CD14-positive monocyte (primary cell): ENCODE data around the gene SETD3. TPM values are rescaled to one million over a fixed set of nuclear protein-coding genes. Genes with fewer than 3 reads are reported as not detected.

Source experiments
- DNase-seq, 3 donors: peaks; one replicate each; pipeline ENCODE4 v3.0.0-alpha.2; 2011 to 2022
- H2AFZ ChIP-seq: 2 replicates; pipeline ENCODE4 v1.6.0; 2012; ENCODE audit warnings: mild to moderate bottlenecking, low read depth, low read length, inconsistent platforms; ENCODE audit not compliant: insufficient read depth, poor library complexity, severe bottlenecking
- H3K27ac ChIP-seq, 2 donors: 1 replicate in 1 of 2; 2 replicates in 1 of 2; pipeline ENCODE4 v1.5.1; 2012 to 2013; ENCODE audit warnings: low read length in 2 of 2, control low read depth in 1 of 2, inconsistent platforms in 1 of 2, low read depth in 1 of 2, mild to moderate bottlenecking in 1 of 2
- H3K27me3 ChIP-seq, 2 donors: one replicate each; pipeline versions ENCODE4 v1.6.0 to v1.6.1; 2011 to 2013; ENCODE audit warnings: low read length in 2 of 2; ENCODE audit not compliant: control insufficient read depth in 2 of 2, insufficient read depth in 2 of 2
- H3K36me3 ChIP-seq, 2 donors: replicated peaks in 1 of 2; 1 replicate in 1 of 2; 2 replicates in 1 of 2; pipeline versions ENCODE4 v1.5.1 to v1.6.1; 2012 to 2013; ENCODE audit warnings: low read length in 2 of 2, control low read depth in 1 of 2, inconsistent platforms in 1 of 2, mild to moderate bottlenecking in 1 of 2; ENCODE audit not compliant: insufficient read depth in 2 of 2, control insufficient read depth in 1 of 2
- H3K4me1 ChIP-seq, 2 donors: 1 replicate in 1 of 2; 2 replicates in 1 of 2; pipeline versions ENCODE4 v1.5.1 to v1.6.1; 2012 to 2013; ENCODE audit warnings: low read length in 2 of 2, control low read depth in 1 of 2, inconsistent platforms in 1 of 2, mild to moderate bottlenecking in 1 of 2, moderate library complexity in 1 of 2; ENCODE audit not compliant: insufficient read depth in 2 of 2, control insufficient read depth in 1 of 2
- H3K4me2 ChIP-seq: replicated peaks from 2 replicates; pipeline ENCODE3; 2012; ENCODE audit warnings: low read length, moderate library complexity, mild to moderate bottlenecking; ENCODE audit not compliant: poor library complexity, severe bottlenecking; ENCODE audit errors: extremely low read depth
- H3K4me3 ChIP-seq, 3 experiments: fragments of 200-600 bp in 1 of 3; sonication (generic) in 1 of 3; replicated peaks in 1 of 3; 1 replicate in 2 of 3; 2 replicates in 1 of 3; pipeline ENCODE4 v1.5.1; 2011 to 2013; ENCODE audit warnings: low read length in 3 of 3, mild to moderate bottlenecking in 3 of 3, control low read depth in 2 of 3, low read depth in 2 of 3, inconsistent platforms in 1 of 3, moderate library complexity in 1 of 3
- H3K79me2 ChIP-seq: 2 replicates; pipeline ENCODE4 v1.6.0; 2012; ENCODE audit warnings: mild to moderate bottlenecking, control low read depth, inconsistent platforms, low read length, moderate library complexity; ENCODE audit not compliant: insufficient read depth
- H3K9ac ChIP-seq: 2 replicates; pipeline ENCODE4 v1.6.0; 2017; ENCODE audit warnings: low read length, mild to moderate bottlenecking; ENCODE audit not compliant: insufficient read depth, poor library complexity, severe bottlenecking
- H3K9me3 ChIP-seq, 2 donors: replicated peaks in 1 of 2; 1 replicate in 1 of 2; 2 replicates in 1 of 2; pipeline versions ENCODE4 v1.5.1 to v1.6.1; 2012 to 2013; ENCODE audit warnings: low read length in 2 of 2, control low read depth in 1 of 2; ENCODE audit not compliant: control insufficient read depth in 1 of 2, insufficient read depth in 1 of 2
- H4K20me1 ChIP-seq: 2 replicates; pipeline ENCODE4 v1.6.0; 2012; ENCODE audit warnings: mild to moderate bottlenecking, low read length, control low read depth, moderate library complexity; ENCODE audit not compliant: insufficient read depth
- H3K27ac Mint-ChIP-seq, 7 donors: one replicate each; pipeline ENCODE4 v1.8.0; 2020; ENCODE audit warnings: mild to moderate bottlenecking in 7 of 7, mixed read lengths in 7 of 7, moderate library complexity in 6 of 7, inconsistent platforms in 2 of 7
- H3K27me3 Mint-ChIP-seq, 3 donors: one replicate each; pipeline ENCODE4 v1.8.0; 2021 to 2022; ENCODE audit warnings: low read depth in 3 of 3, mild to moderate bottlenecking in 3 of 3, mixed read lengths in 3 of 3, moderate library complexity in 3 of 3, inconsistent platforms in 1 of 3
- H3K36me3 Mint-ChIP-seq, 2 donors: one replicate each; pipeline ENCODE4 v1.8.0; 2020; ENCODE audit warnings: mixed read lengths in 2 of 2, inconsistent platforms in 1 of 2, mild to moderate bottlenecking in 1 of 2
- H3K4me1 Mint-ChIP-seq: one replicate; pipeline ENCODE4 v1.8.0; 2020; ENCODE audit warnings: mild to moderate bottlenecking, mixed read lengths
- H3K4me3 Mint-ChIP-seq, 2 donors: one replicate each; pipeline ENCODE4 v1.8.0; 2020; ENCODE audit warnings: mild to moderate bottlenecking in 2 of 2, mixed read lengths in 2 of 2, moderate library complexity in 1 of 2
- H3K9me3 Mint-ChIP-seq, 7 donors: one replicate each; pipeline ENCODE4 v1.8.0; 2020 to 2022; ENCODE audit warnings: mixed read lengths in 7 of 7, mild to moderate bottlenecking in 6 of 7, moderate library complexity in 6 of 7, inconsistent platforms in 2 of 7
- WGBS: methylation state at CpG from one replicate; pipeline ENCODE4 v1.1.5; 2013; ENCODE audit warnings: missing lambda C conversion rate; ENCODE audit not compliant: insufficient coverage; 5-methylcytosine and 5-hydroxymethylcytosine counted together
- intact Hi-C, 2 donors: fragments of 100-400 bp; cut with micrococcal nuclease; formaldehyde crosslinking; loops; one replicate each; pipeline versions ENCODE4 v1.15.0 to v1.15.1; 2023
- polyA plus RNA-seq, 3 donors: library from polyadenylated mRNA; depleted of rRNA in 1 of 3; unstranded in 2 of 3; stranded (reverse) in 1 of 3; fragments of 300-500 nt in 2 of 3; fragments of >200 nt in 1 of 3; fragmentation: Illumina TruSeq in 2 of 3; gene quantifications; 1 replicate in 2 of 3; 2 replicates in 1 of 3; pipeline ENCODE4 v1.2.3, GENCODE V29; 2012 to 2021
- TF ChIP-seq, protein P1 (sequence below): fragments of 200-600 bp; IDR thresholded peaks from one replicate; pipeline ENCODE4 v1.8.0; 2022; ENCODE audit warnings: antibody characterized with exemption, mild to moderate bottlenecking

Gene SETD3
- polyA plus RNA-seq, 3 donors = 22.9 to 39.5 (median 38.7) TPM

GRCh38 chr14:99377951-99378350 lies 102.7 kb downstream of the SETD3 start:
- no peak for DNase-seq
- Histone ChIP-seq H3K27ac (no peak overlapping the region), H3K27me3 (no peaks in the 10 kb centered on the region), H4K20me1 (no peaks in the 10 kb centered on the region), H3K36me3 (no peaks in the 10 kb centered on the region), H3K4me3 (no peak overlapping the region), H3K4me2 (no peak overlapping the region), H3K9me3 (no peaks in the 10 kb centered on the region), H3K4me1 (no peaks in the 10 kb centered on the region), H3K9ac (no peak overlapping the region), H3K79me2 (no peaks in the 10 kb centered on the region), H2AFZ (no peak overlapping the region)
- Mint-ChIP-seq H3K4me3 (no peak overlapping the region), H3K27ac (no peak overlapping the region), H3K36me3 (no peaks in the 10 kb centered on the region), H3K27me3 (peaks cover 6 to 10% (median 10%) of the 10 kb centered on the region in 3 donors), H3K4me1 (no peaks in the 10 kb centered on the region), H3K9me3 (no peaks in the 10 kb centered on the region)
- intact Hi-C loops = no loop called here
- WGBS = 91% methylated on average over 9 of the region's 9 CpGs
- TF ChIP-seq, protein P1, sequence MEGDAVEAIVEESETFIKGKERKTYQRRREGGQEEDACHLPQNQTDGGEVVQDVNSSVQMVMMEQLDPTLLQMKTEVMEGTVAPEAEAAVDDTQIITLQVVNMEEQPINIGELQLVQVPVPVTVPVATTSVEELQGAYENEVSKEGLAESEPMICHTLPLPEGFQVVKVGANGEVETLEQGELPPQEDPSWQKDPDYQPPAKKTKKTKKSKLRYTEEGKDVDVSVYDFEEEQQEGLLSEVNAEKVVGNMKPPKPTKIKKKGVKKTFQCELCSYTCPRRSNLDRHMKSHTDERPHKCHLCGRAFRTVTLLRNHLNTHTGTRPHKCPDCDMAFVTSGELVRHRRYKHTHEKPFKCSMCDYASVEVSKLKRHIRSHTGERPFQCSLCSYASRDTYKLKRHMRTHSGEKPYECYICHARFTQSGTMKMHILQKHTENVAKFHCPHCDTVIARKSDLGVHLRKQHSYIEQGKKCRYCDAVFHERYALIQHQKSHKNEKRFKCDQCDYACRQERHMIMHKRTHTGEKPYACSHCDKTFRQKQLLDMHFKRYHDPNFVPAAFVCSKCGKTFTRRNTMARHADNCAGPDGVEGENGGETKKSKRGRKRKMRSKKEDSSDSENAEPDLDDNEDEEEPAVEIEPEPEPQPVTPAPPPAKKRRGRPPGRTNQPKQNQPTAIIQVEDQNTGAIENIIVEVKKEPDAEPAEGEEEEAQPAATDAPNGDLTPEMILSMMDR = no peak

- no peak overlapping the region for H3K4me3 Mint-ChIP-seq
- no peak overlapping the region for H3K27ac Mint-ChIP-seq
- WGBS = 91% methylated on average over 7 of the region's 11 CpGs
- no peaks in the 10 kb centered on the region for H3K36me3 Mint-ChIP-seq
- intact Hi-C loops = no loop called here
- no peak for DNase-seq
- Histone ChIP-seq H3K4me3 (no peak overlapping the region), H3K9me3 (no peaks in the 10 kb centered on the region), H2AFZ (no peak overlapping the region), H3K79me2 (no peaks in the 10 kb centered on the region), H3K27me3 (no peaks in the 10 kb centered on the region), H3K27ac (no peak overlapping the region), H3K9ac (no peak overlapping the region), H4K20me1 (no peaks in the 10 kb centered on the region), H3K4me2 (no peak overlapping the region), H3K4me1 (no peaks in the 10 kb centered on the region), H3K36me3 (no peaks in the 10 kb centered on the region)
- H3K9me3 Mint-ChIP-seq = peaks cover 0 to 4% (median 2%) of the 10 kb centered on the region in 7 donors
- TF ChIP-seq, protein P1 = no peak
- peaks cover 2 to 18% (median 8%) of the 10 kb centered on the region in 3 donors for H3K27me3 Mint-ChIP-seq
- no peaks in the 10 kb centered on the region for H3K4me1 Mint-ChIP-seq
Measured at GRCh38 chr14:99374964-99375363, 105.7 kb downstream of the SETD3 start.
